SK-N-SH (cell line): ENCODE data around the gene PTPN4. TPM values are rescaled to one million over a fixed set of nuclear protein-coding genes. Genes with fewer than 3 reads are reported as not detected.

Experiments
- CTCF ChIA-PET: fragments of 300-600, 350-600 bp; formaldehyde crosslinking; extraction: SDS; loops from one replicate; lab custom pipeline; 2021; lab: Yijun Ruan, JAX
- POLR2A ChIA-PET: fragments of 350-600 bp; sonication (Branson Sonifier 250); formaldehyde crosslinking; extraction: SDS; loops from one replicate; lab custom pipeline; 2020; ENCODE audit warnings: antibody characterized with exemption, inconsistent platforms; lab: Yijun Ruan, JAX
- DNase-seq: peaks from one replicate; pipeline ENCODE4 v3.0.0; 2012
- H2AFZ ChIP-seq: fragments of 200-600 bp; sonication (generic); 2 replicates; pipeline ENCODE4 v1.8.1; 2016; ENCODE audit warnings: antibody characterized with exemption, mild to moderate bottlenecking, low read depth
- H3F3A ChIP-seq: fragments of 200-600 bp; sonication (generic); replicated peaks from 2 replicates; pipeline ENCODE3; 2016; ENCODE audit warnings: antibody characterized with exemption, mild to moderate bottlenecking; ENCODE audit not compliant: insufficient read depth
- H3K27ac ChIP-seq, 2 experiments: fragments of 200-500 bp in 1 of 2; fragments of 200-600 bp in 1 of 2; sonication (Bioruptor generic) in 1 of 2; sonication (generic), shearing (Covaris generic) in 1 of 2; 2 replicates each; pipeline versions ENCODE4 v1.5.1 to v1.6.1; 2014 to 2016; ENCODE audit warnings: low read depth in 2 of 2, inconsistent platforms in 1 of 2, low read length in 1 of 2, mild to moderate bottlenecking in 1 of 2, mixed read lengths in 1 of 2
- H3K27me3 ChIP-seq: fragments of 200-600 bp; sonication (generic), shearing (Covaris generic); 2 replicates; pipeline ENCODE4 v1.6.1; 2016; ENCODE audit warnings: mixed run types; ENCODE audit not compliant: insufficient read depth
- H3K36me3 ChIP-seq, 2 experiments: fragments of 200-500 bp in 1 of 2; fragments of 200-600 bp in 1 of 2; sonication (Bioruptor generic) in 1 of 2; sonication (generic) in 1 of 2; replicated peaks in 1 of 2; 2 replicates each; pipeline versions ENCODE3 to v1.5.1; 2014 to 2016; ENCODE audit warnings: low read length in 1 of 2, mild to moderate bottlenecking in 1 of 2; ENCODE audit not compliant: insufficient read depth in 2 of 2, control insufficient read depth in 1 of 2
- H3K4me1 ChIP-seq, 2 experiments: fragments of 200-500 bp in 1 of 2; fragments of 200-600 bp in 1 of 2; sonication (Bioruptor generic) in 1 of 2; sonication (generic), shearing (Covaris generic) in 1 of 2; 2 replicates each; pipeline versions ENCODE4 v1.5.1 to v1.6.1; 2014 to 2016; ENCODE audit warnings: low read depth in 1 of 2, low read length in 1 of 2, mixed run types in 1 of 2; ENCODE audit not compliant: insufficient read depth in 2 of 2, control insufficient read depth in 1 of 2
- H3K4me2 ChIP-seq: fragments of 200-600 bp; sonication (generic), shearing (Covaris generic); 2 replicates; pipeline ENCODE4 v1.6.1; 2017; ENCODE audit warnings: mixed run types
- H3K4me3 ChIP-seq, 2 experiments: fragments of 200-500 bp in 1 of 2; fragments of 200-600 bp in 1 of 2; sonication (Bioruptor generic) in 1 of 2; sonication (generic), shearing (Covaris generic) in 1 of 2; 2 replicates each; pipeline versions ENCODE4 v1.5.1 to v1.8.1; 2014 to 2016; ENCODE audit warnings: low read depth in 2 of 2, inconsistent platforms in 1 of 2, low read length in 1 of 2, mild to moderate bottlenecking in 1 of 2, mixed read lengths in 1 of 2, moderate library complexity in 1 of 2
- H3K79me2 ChIP-seq: fragments of 200-600 bp; sonication (generic); 2 replicates; pipeline ENCODE4 v1.8.1; 2017; ENCODE audit warnings: mild to moderate bottlenecking; ENCODE audit not compliant: insufficient read depth
- H3K9ac ChIP-seq: fragments of 200-600 bp; sonication (generic); 2 replicates; pipeline ENCODE4 v1.6.1; 2017; ENCODE audit warnings: mixed run types
- H3K9me2 ChIP-seq: fragments of 200-600 bp; sonication (generic); 2 replicates; pipeline ENCODE4 v1.6.1; 2017; ENCODE audit warnings: mixed run types
- H3K9me3 ChIP-seq: fragments of 200-600 bp; sonication (generic); 2 replicates; pipeline ENCODE4 v1.6.1; 2017; ENCODE audit warnings: mixed run types, mild to moderate bottlenecking, moderate library complexity
- H4K20me1 ChIP-seq: fragments of 200-600 bp; sonication (generic); 2 replicates; pipeline ENCODE4 v1.6.1; 2017; ENCODE audit warnings: mild to moderate bottlenecking, mixed run types; ENCODE audit not compliant: insufficient read depth
- EZH2phosphoT487 ChIP-seq: fragments of 200-600 bp; sonication (generic); IDR thresholded peaks from 2 replicates; pipeline ENCODE4 v1.6.1; 2017; ENCODE audit warnings: low read depth, mixed run types, mild to moderate bottlenecking, antibody characterized with exemption, moderate library complexity, borderline replicate concordance
- FOSL2 ChIP-seq: IDR thresholded peaks from 2 replicates; pipeline ENCODE4 v1.4.0; 2012; ENCODE audit warnings: low read depth, mild to moderate bottlenecking, moderate library complexity, borderline replicate concordance
- IRF3 ChIP-seq: fragments of 150-350 bp; IDR thresholded peaks from 2 replicates; pipeline ENCODE4 v1.6.1; 2016; ENCODE audit warnings: mild to moderate bottlenecking, low read depth, low read length
- JUND ChIP-seq: IDR thresholded peaks from 2 replicates; pipeline ENCODE4 v1.4.0; 2012
- NRF1 ChIP-seq: IDR thresholded peaks from 2 replicates; pipeline ENCODE4 v1.6.1; 2012; ENCODE audit warnings: low read depth, mild to moderate bottlenecking, low read length
- PBX3 ChIP-seq: IDR thresholded peaks from 2 replicates; pipeline ENCODE4; 2012
- TCF12 ChIP-seq: IDR thresholded peaks from 2 replicates; pipeline ENCODE4 v1.4.0; 2012
- USF2 ChIP-seq: fragments of 150-350 bp; IDR thresholded peaks from 2 replicates; pipeline ENCODE4 v1.6.1; 2017; ENCODE audit warnings: antibody characterized with exemption, low read length, low read depth, borderline replicate concordance
- WGBS: methylation state at CpG from one replicate; pipeline ENCODE4 v1.1.6; 2017; ENCODE audit warnings: low lambda C conversion rate; 5-methylcytosine and 5-hydroxymethylcytosine counted together
- polyA plus RNA-seq, 3 experiments: library from polyadenylated mRNA; depleted of rRNA; stranded (reverse); fragments of >200 nt; gene quantifications; 2 replicates each; pipeline ENCODE4 v1.2.3, GENCODE V29; 2012

Gene PTPN4
- polyA plus RNA-seq, 1 of the 3 experiments (the other 2 are of a cell fraction): 6.2 TPM

GRCh38 chr2:119769645-119770044 lies 9.9 kb downstream of the PTPN4 start (continued):
- no peak for TF ChIP-seq NRF1

- 97% methylated on average over 2 of the region's 2 CpGs for WGBS
Observed at GRCh38 chr2:119771331-119771730, 11.6 kb downstream of the PTPN4 start.

GRCh38 chr2:119772128-119772527 lies 12.4 kb downstream of the PTPN4 start:
- ChIA-PET POLR2A (no interaction called here), CTCF (no interaction called here)
- Histone ChIP-seq H3K79me2 (peaks cover 62% of the 10 kb centered on the region), H3K9me3 (no peaks in the 10 kb centered on the region), H3F3A (no peaks in the 10 kb centered on the region), H4K20me1 (peaks cover 8% of the 10 kb centered on the region; the same call in 1 of the 2 replicates), H3K4me1 (peaks cover 9 to 12% of the 10 kb centered on the region in 2 experiments; a peak in 2 of 4 replicates), H3K9ac (no peak overlapping the region), H3K27ac (peak overlapping the region in 1 of 2 experiments; percentile 33; a peak in 1 of 4 replicates), H3K4me3 (no peak overlapping the region), H2AFZ (no peak overlapping the region), H3K4me2 (0 out of 2 replicates have a peak overlapping the region, but pooled peaks have one; percentile 8), H3K27me3 (no peaks in the 10 kb centered on the region), H3K9me2 (no peaks in the 10 kb centered on the region)
- DNase-seq: no peak
- WGBS: 50% methylated on average over 2 of the region's 2 CpGs
- peak; percentile 42; the same call in 1 of the 2 replicates for TF ChIP-seq PBX3
- TF ChIP-seq TCF12: peak; percentile 48; the same call in 1 of the 2 replicates
- TF ChIP-seq JUND: peak; percentile 32
- TF ChIP-seq FOSL2: peak; percentile 27; the same call in 1 of the 2 replicates
- TF ChIP-seq USF2: no peak
- TF ChIP-seq IRF3: no peak
- TF ChIP-seq, all 33 proteins: peak for 4
- H3K36me3 ChIP-seq: no peaks in the 10 kb centered on the region

More at GRCh38 chr2:119771331-119771730, 11.6 kb downstream of the PTPN4 start:
- peaks cover 8% of the 10 kb centered on the region; the same call in 1 of the 2 replicates for H4K20me1 ChIP-seq
- H3K4me2 ChIP-seq: no peak overlapping the region
- H3F3A ChIP-seq: no peaks in the 10 kb centered on the region
- H3K79me2 ChIP-seq: peaks cover 70% of the 10 kb centered on the region
- CTCF ChIA-PET: no interaction called here
- peaks cover 12% of the 10 kb centered on the region in 2 experiments; a peak in 2 of 4 replicates for H3K4me1 ChIP-seq
- H3K36me3 ChIP-seq: no peaks in the 10 kb centered on the region
- H3K9ac ChIP-seq: no peak overlapping the region
- no peaks in the 10 kb centered on the region for H3K9me3 ChIP-seq
- TF ChIP-seq EZH2phosphoT487: no peak
- H3K27me3 ChIP-seq: no peaks in the 10 kb centered on the region
- H2AFZ ChIP-seq: no peak overlapping the region
- H3K27ac ChIP-seq: peak overlapping the region; percentile 33 to 51; a peak in 1 of 4 replicates
- H3K4me3 ChIP-seq: no peak overlapping the region
- POLR2A ChIA-PET: no interaction called here
- peak; percentile 37 for DNase-seq
- no peaks in the 10 kb centered on the region for H3K9me2 ChIP-seq
